Colon (tissue), 2 donors: ENCODE results near the gene SST.

Source experiments
- FAIRE-seq: peaks from 2 replicates; lab custom pipeline; 2012; peaks lifted over from hg19 to GRCh38; lab: Jason Lieb, UNC
- donor health status: control.
- donor health status: control.

SST gene

DNA sequence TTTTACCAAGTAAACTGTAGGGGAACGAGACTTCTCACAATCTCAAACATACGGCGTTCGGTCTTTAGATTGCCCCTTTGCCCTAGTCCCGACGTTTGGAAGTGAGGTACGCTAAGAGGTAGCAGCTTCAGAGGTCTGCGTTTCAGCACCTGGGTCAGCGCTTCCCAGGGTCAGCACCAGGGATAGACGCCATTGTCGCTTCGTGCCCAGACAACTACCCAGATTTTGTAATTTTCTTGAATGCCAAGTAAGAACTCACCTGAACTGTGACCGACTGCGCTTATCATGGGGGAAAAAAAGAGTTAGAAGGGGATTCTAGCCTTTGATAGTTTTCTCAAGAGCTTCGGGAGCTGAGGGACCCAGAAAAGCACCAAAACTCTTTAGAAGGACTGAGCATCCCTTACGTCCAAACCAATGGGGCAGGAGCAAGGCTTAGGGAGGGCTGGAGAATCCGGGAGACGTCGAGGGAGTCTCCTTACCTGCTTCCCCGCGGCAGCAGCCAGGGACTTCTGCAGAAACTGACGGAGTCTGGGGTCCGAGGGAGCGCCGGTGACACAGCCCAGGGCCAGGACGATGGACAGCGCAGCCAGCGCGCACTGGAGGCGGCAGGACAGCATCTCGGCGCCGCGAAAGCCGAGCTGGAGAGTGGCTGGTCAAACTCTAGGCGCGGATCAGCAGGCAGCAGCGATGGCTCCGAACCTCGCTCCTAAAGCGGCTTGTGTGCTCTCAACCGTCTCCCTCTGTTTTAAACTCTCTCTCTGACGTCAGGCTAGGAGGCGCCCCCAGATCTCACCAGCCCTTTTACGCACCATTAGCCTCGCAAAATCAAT, at the start of gene SST:
SST (minus strand) TSS at position 720 of the 830 bp plus-strand sequence; CDS start at position 617, 103 bp downstream.
- no peak for FAIRE-seq

DNA sequence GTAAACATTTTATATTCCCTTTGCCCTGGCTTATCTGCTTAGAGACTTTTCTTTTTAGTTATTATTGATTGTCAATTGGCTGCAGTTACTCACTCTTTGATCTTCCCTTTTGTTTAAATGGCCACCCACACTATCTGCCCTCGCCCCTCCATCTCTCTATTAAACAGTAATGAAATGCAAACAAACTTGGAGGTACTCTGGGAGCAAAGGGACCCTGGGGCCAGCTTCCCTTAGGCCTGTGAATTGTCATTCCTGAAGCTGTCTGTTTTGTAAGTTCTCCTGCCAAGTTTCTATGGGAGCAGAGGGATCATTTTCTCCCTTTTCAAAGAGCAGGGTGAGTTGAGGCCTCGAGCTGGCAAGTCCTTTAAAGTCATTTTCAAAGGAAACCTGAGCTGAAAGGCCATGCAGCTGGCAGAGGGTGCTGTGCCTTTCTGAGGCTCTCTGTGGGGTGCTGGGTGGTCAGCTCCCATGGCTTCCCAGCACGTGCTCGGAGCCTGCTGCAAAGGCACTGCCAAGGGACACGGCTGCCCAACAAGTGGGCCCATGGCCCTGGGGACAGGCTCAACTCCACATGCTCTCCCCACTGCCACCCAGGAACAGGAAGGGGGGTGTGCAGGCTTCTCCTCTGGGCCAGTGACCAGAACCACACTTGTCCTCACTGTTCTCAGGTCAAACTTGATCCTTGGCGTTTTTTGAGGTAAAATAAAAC, 49.6 kb upstream of the SST start:
- FAIRE-seq, result no peak

DNA sequence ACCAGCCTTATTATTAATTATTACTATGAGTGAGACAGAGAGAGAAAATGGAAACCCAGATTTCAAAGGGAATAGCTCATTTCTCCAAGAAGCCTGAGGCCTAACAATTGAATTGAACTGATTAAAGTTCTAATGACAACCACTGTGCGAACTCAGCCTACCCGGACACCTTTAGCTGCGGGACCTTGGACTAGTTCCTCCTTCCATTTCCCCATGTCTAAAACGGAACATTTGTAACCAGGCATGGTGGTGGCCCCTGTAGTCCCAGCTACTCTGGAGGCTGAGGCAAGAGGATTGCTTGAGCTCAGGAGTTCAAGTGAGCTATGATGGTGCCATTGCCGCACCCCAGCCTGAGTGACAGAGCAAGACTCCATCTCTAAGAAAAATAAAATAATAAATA, 48.6 kb upstream of the SST start:
- no peak for FAIRE-seq

DNA sequence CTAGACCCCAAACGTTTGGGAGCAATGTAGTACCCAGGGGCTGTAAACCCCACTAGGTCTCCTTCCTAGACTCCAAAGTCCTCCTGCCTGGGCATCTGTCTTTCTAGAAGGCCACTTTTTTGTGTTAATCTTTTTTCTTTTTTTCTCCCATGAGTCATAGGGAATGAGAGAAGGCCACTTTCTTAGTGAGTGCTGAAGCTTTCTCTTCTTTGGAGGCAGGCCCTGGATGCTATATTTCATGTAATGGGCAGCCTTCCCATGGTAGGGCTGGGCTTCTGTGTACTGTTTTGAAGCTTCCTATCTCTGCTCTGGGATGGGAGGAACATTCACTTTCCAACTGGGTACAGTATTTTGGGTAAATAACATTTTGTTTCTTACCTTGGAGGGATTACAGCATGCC, 47.4 kb upstream of the SST start:
- FAIRE-seq, result no peak

DNA sequence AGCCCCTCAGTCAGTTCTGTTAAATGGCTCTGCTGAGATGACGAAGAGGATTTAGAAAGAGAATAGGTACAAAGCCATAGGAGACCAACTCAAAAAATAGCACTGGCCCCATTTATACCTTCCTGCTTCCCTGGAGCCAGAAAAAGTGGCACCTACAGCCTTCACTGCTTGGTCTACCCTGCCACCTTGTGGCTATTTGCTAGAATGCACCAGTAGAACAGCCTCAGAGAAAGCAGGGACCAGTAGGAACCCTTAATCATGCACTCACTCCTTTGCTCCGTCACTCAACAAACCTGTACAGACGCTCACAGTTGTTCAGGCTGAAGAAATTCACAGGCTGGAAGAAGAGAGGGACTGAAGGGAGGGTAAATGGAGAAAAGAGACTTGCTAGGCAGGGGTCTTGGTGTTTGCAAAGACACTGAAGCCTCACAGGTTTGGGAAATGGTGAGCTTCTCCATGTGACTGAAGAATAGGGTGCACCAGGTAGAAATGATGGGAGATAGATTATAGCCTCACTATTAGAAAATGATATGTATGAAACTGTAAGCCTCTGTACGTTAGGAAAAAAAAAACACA, 44.3 kb upstream of the SST start:
- FAIRE-seq, result no peak

DNA sequence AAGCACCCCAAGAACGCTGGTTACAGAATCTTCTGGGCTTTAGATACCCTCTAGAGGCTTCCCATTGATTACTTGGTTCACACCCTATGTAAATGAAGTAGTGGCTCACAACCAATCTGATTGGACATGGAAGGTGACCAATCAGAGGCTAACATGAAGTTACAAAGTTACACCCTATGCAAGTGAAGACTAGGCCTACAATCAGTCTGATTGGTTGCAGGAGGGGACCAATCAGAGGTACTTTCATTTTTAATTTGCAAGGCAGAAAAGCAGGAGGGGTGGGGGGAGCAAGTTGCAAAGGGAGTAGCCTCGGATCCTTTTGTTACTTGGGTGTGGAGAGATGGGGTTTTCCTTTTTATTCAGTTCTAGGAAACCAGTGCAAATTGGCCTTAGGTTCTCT, 43.3 kb upstream of the SST start:
- no peak for FAIRE-seq

DNA sequence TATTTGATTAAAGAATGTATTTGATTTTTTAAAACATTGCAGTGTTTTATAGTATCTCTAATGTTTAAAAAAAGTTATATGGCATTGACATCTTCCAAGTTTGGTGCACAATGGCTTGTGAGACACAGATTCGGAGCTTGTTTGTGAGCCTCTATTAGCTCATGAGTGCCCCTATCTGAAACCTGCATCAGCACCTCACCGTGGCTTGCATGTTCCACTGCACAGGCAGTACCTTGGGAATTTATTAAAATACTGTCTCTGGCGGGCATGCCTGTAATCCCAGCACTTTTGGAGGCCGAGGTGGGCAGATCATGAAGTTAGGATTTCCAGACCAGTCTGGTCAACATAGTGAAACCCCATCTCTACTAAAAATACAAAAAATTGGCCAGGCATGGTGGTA, 39.0 kb upstream of the SST start:
- FAIRE-seq, result no peak

DNA sequence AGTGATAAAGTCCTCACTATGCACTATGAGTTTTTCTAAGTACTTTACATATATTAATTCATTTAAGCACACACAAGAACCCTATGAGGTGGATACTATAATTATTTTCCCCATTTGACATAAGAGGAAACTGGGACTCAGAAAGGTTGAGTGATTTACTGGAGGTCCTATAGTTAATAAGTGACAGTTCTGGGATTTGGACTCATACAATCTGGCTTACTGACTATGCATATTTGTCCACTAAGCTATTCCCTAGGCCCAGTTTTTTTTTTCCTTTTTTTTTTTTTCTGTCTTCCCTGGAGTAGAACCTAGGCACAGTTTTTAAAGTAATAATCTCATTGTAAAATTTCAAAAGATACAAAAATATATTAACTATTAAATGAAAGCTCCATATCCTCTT, 38.5 kb upstream of the SST start:
- no peak for FAIRE-seq

DNA sequence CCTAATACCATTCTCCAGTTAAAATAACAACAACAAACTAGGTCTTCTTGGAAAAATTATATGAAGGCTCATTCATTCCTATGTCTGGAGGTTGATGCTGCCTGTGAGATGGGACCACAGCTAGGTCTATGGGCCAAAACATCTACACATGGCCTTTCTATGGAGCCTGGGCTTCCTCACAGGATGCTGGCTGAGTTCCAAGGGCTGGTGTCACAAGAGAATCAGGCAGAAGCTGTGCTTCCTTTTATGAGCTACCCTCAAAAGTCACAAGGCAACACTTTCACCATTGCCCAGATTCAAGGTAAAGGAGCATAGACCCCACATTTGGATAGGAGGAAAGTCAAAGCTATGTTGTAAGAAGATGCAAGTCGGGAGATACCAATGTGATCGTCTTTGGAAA, 36.8 kb upstream of the SST start:
- no peak for FAIRE-seq

DNA sequence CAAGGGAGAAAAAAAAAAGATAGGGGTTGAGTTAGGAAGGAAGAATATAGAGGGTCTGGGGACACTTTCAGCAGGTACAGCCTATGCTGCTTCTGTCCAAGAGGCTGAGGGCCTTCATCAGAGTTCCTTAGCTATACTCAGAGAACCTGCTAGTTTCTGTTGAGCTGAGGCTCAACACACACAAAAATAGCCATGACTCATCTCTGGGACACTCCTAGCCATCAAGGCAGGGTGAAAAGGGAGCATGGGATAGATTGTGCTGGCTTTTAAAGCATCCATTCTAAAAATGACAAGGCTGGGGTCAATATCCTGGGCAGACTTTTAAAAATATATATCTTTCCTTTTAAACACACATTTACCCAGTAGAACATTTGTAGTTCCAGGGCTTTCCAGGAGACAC, 35.0 kb upstream of the SST start:
- no peak for FAIRE-seq

DNA sequence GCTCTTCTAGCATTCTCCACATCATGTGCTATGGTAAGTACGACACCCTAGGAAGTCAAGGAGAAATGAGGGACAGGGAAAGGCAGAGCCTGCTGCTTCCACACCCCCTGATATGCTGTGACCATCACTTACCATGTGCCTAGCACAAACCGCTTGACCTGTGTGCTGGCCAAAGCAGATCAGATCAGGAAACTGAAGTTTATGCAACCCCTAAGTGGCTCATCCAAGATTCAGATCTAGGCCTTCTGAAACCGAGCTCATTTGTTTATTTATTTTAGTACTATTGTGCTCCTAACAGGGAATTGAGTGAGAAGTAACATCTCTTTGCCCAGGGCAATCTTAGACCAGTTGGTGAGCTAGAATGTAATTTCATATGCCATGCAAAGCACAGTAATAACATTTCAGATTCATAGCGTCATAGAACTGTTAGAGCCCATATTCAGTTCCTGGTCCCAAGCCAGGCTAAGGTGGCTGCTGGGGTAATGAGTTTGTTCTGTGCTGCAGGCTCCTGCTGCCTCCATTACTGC, 32.4 kb upstream of the SST start, which contains the start of gene RTP2:
RTP2 (minus strand) TSS at position 51 of the 527 bp plus-strand sequence. CDS start 429 bp downstream, outside the sequence.
- FAIRE-seq, result no peak

DNA sequence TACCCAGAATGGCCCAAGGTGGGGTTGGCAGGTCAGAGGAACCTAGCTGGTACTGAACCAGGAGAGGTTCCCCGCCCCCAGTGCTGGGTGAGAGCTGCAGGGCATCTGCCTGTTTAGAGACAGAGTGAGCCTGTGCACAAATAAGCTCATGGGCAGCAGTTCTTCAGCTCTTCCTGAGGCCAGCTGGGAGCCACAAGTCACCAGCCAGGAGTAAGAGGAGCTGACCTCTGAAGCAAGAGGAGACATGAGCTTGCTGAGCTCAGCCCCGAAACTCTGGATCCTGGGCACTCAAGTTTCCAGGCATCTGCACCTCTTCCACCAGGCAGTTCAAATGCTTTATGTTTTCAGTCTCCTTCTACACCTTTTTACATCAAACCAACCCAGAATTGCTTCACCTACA, 30.1 kb upstream of the SST start:
- FAIRE-seq, result no peak

DNA sequence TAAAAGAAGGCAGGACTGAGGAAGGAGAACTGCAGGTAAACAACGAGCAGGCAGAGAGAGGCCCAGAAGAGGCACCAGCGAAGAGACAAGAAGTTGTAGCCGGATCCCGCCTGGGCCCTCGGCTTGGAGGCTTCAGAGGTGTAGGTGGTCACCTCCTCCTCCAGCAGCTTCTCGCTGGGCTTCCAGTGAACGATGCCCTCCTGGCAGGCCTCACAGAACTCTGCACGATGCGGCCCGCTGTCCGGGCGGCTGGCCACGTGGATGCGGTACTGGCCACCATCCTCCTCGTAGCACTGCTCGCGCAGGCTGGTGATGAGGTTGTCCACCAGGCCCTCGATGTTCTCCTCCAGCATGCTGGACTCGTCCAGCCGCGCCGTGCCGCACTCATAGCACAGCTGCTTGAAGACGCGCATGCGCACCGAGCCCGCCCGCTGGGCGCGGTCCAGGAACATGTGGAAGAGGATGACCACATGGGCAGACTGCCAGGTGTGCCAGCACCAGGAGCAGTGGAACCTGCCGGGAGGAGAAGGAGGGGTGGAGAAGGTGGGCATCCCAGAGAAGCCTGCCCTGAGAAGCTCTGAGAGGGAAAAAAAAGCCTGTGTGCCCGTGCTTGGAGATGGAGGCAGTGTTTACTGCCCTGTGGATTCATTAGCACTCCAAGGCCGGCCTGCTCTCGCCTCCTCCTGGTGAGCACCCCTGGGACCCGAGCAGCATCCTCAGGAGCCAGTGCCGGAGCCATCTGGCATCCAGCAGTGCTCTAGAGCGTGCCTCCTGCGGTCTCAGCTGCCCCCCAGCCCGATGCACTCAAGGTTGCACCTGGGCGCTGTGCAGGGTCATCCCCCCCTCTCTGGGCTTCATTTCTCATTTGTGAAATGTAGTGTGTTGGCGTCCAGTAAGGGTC, 28.6 kb upstream of the SST start:
- FAIRE-seq, result no peak

DNA sequence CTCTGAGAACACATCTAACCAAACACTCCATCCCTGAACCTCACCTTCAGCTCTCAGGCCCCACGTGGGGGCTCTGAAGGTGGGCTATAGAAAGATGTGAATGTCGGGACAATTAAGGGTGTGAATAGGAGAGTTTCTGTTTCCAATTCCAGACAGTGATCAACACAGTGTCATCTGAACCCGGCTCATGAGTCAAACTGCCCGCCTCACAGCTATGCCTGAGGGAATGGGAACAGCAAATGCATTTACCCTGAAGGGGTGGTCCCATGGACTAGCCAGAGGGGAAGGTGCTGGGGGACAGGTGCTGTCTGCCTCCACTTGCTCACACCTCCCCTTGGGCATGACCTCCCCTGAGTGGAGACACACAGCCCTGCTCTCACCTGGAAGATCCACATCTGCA, 25.8 kb upstream of the SST start:
- FAIRE-seq, result no peak

DNA sequence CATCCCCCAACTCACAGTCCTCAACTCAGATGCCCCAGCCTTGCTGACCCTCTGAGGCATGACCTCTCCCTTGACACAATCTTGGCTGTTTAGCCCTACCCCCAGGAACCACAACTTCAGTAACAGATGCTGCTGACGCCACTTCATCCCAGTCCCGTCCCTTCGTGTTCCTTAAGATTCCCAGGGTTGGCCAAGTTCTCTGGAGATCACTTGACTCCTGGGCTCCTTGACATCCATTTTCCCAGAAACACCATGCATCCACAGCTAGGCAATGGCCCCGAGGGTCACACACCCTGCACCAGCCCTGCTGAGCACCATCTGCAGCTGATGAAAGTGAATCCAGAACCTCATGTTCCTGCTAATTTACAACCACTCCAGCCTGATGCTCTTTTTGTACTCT, 25.3 kb upstream of the SST start:
- FAIRE-seq, result no peak

DNA sequence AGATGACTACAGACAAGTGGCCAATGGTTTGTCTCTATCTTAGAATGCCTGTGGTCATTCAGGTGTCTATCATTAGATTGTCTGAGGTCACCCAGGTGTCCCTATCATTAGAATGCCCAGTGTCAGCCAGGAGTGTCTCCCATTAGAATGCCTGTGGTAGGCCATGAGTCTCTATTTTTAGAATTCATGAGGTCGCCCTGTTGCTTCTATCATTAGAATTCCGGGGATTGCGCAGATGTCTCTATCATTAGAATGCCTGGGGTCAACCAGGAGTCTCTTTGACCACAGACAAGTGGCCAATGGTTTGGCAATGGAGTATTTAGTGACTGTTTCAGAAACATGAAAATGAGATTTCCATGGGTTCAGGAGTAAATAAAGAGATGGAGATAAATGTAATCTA, 24.6 kb upstream of the SST start:
- no peak for FAIRE-seq

DNA sequence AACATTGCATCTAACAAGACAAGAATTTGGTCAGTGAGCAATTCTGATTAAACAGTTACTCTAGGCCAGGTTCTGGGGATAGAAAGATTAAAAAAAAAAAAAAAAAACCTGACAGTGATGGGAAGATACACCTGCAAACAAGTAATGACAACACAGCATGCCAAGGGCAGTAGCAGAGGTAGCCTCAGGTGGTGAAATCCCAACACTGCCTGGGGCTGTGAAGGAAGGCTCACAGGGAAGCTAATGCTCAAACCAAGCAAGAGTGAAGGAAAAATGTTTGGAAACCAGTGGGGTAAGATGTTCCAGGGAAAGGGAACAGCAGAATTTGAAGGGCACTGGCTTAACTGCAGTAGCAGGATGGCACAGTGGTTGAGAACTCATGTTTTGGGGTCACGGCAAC, 23.2 kb upstream of the SST start:
- FAIRE-seq, result no peak

DNA sequence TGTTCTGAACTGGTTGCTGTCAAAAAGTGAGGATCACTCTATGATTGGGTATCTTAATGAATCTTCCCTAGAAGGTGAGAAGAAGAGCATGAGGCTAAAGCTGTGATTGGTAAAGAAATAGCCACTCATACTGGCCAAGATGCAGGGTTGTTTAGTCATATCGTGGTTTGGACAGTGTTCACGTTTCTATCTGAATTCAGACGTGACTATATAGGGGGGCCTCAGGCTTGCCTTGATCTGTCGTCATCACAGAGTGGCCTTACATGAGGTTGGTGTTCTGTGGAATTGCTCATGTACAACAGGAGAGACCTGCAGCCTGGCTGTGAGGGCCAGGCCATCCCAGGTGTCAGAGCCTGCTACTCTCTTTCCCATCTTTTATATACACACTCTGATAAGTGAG, 19.8 kb upstream of the SST start:
- no peak for FAIRE-seq

DNA sequence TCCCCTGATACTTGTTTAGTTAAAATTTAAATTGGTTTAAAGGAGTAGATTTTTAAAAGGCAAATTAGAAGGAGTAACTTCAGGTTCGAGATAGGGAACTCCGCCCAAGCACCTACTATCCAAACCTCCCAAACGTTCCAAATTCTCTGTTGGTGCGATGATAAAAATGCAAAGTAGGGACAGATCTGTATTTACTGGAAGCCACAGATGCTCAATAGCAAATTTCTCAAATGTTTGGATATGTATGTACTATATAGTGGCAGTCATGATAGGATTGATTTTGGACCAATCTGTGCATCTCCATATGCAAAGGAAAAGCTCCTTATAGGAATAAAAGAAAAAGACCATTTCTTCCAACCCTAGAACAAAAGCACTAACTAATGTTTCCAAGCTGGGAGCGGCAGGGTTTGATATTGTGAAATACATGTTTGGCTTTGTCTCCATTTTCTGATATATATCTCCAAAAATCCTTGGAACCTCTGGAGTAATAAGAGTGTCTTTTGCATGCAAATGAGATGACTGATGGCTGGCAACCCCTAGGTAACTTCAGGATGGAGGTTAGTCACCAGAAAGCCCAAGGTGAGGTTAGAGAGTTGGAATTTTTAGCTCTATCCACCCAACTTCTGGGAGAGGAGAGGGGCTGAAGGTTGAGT, 16.6 kb upstream of the SST start:
- no peak for FAIRE-seq

DNA sequence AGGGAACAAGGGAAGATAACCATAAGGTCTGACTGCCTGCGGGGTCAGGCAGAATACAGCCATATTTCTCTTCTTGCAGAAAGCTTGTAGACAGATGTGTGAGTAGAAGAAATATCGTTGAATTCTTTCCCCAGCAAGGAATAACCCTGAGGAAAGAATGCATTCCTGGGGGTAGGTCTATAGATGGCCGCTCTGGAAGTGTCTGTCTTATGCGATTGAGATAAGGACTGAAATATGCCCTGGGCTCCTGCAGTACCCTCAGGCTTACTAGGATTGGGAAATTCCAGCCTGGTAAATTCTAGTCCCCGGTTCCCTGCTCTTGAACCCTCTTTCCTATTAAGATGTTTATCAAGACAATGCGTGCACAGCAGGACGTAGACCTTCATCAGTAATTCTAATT, 15.8 kb upstream of the SST start:
- FAIRE-seq, result no peak

DNA sequence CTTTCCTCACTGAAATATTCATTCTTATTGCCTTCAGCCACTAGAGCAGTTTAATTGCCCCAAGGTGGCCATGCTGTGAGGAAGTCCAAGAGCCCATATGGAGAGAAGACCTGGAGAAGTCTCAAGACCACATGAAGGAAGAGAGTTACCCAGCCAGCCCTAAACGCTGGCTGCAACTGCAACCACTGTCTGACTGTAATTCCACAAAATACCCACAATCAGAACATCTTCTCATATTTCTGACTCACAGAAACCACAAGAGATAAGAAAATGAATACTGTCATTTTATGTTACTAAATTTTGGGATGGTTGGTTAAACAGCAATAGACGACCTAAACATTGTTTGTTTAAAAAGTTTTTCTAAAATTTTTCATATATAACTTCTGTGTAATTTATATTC, 14.7 kb upstream of the SST start:
- FAIRE-seq, result no peak

DNA sequence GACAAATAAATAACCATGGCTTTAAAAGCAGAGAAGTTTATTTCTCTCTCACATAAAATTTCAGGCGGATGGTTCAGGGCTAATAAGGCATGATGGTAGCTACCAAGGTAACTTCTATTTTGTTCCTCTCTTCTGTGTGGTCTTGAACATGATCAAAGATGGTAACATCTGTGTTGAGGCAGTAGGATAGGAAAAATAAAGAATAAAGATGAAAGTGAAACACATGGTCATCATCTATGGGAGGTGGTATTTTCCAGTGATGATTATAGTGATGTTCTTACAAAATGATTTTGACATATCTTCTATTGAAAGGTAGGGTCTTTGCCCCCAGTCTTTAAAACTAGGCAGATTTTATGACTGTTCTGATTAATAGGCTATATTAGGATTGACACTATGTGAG, 14.2 kb upstream of the SST start:
- FAIRE-seq, result no peak
